HG03457 (cell line): ENCODE measurements around the gene PARN.
"Not testable (repeated sequence)": the region's sequence is repeated elsewhere in the genome, so short reads cannot be mapped to it uniquely, and the experiment has no call there.

Experiments
- ATAC-seq: cut with Tn5 transposase; IDR thresholded peaks from one replicate; pipeline ENCODE4 v1.9.1; 2021; ENCODE audit warnings: moderate number of reproducible peaks; ENCODE audit not compliant: unreplicated experiment

Gene PARN

GRCh38 chr16:14632693-14633569, 2.9 kb upstream of the PARN start, which contains the start of gene BFAR:
BFAR (plus strand) TSS chr16:14632951; CDS start chr16:14644347, 11,396 bp downstream.
- ATAC-seq, result peak; percentile 59

- ATAC-seq, result not testable (repeated sequence)
These were observed 715 bp upstream of the PARN start for GRCh38 chr16:14630620-14631330.

GRCh38 chr16:14629612-14629918, 495 bp downstream of the PARN start:
- ATAC-seq, result no peak

GRCh38 chr16:14628806-14629611, 1.1 kb downstream of the PARN start:
- no peak for ATAC-seq

- no peak for ATAC-seq
These were observed 3.0 kb downstream of the PARN start for GRCh38 chr16:14627078-14627477.

GRCh38 chr16:14618566-14618965, 11.5 kb downstream of the PARN start:
- no peak for ATAC-seq

DNA sequence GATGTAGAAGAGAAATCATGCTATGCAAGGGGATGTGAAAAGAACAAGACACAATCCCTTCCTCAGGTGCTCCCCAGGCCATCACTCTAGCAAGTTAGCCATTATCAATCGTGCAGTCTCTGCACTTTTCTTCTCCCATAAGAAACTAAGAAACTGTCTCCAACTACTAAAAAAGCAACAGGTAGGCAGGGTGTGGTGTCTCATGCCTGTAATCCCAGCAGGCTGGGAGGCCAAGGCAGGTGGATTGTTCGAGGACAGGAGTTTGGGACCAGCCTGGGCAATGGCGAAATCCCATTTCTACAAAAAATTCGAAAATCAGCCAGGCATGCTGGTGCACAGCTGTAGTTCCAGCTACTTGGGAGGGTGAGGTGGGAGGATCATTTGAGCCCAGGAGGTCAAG, 13.8 kb downstream of the PARN start:
- no peak for ATAC-seq

GRCh38 chr16:14613991-14614390, 16.1 kb downstream of the PARN start:
- ATAC-seq, result no peak

DNA sequence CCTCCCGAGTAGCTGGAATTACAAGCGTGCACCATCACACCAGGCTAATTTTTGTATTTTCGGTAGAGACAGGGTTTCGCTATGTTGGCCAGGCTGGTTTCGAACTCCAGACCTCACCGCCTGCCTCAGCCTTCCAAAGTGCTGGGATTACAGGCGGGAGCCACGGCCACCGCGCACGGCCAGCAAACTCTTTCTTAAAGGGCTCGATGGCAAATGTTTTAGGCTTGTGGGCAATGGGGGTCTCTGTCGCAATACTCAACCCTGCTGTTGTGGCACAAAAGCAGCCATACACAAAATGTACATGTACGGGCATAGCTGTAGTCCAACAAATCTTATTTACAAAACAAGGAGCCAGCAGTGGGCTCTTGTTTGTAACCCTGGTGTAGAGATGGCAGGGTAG, 18.4 kb downstream of the PARN start:
- ATAC-seq, result no peak

DNA sequence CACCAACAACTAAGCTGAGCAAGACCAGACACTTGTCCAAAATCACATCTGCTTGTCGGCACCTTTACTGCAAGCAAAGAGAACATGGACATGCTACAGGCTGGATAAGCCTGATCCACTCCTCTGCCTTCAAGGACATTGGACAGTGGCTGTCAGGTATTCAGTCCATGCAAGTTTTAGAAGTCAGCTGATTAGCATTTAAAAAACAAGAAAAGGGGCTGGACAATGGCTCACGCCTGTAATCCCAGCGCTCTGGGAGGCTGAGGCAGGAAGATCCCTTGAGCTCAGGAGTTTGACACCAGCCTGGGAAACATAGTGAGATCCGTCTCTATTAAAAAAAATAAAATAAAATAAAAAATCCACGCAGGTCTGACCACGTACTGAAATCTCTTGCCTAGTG, 20.3 kb downstream of the PARN start:
- ATAC-seq, result no peak

GRCh38 chr16:14608604-14609003, 21.5 kb downstream of the PARN start:
- no peak for ATAC-seq

- ATAC-seq, result no peak
These were observed 21.9 kb downstream of the PARN start for GRCh38 chr16:14608111-14608566.

DNA sequence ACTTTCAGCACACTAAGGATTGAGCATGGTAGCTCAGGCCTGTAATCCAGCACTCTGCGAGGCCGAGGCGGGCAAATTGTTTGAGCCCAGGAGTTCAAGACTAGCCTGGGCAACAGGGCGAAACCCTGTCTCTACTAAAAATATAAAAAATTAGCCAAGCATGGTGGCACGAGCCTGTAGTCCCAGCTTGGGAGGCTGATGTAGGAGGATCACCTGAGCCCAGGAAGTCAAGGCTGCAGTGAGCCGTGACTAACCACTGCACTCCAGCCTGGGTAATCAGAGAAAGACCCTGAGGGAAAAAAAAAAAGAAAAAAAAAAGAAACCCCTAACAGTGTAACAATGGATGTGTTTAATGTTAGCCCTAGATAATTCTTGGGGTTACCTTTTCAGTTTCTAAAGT, 24.0 kb downstream of the PARN start:
- ATAC-seq, result no peak

DNA sequence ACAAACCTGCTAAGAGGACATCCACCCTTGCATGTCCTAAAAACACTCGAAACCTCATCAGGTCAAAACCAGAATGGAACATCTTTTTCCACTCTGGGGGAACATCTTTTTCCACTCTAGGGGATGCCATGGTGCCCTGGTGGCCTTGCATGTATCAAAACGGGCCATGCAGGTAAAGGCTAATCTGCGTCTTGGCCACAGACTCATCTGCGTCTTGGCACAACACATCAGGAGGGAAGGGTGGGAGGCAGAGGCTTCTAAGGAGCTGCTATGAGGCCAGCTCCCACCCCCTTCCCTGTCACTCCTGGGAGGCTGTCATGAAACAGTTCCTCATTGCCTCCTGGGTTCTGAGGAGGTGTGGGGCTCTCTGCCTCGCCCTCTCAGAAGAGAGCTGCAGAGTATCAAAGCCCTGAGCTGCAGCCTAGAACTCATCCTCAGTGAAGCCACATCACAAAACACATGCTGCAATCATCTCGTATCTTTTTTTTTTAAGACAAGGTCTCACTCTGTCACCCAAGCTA, 27.6 kb downstream of the PARN start:
- no peak for ATAC-seq

DNA sequence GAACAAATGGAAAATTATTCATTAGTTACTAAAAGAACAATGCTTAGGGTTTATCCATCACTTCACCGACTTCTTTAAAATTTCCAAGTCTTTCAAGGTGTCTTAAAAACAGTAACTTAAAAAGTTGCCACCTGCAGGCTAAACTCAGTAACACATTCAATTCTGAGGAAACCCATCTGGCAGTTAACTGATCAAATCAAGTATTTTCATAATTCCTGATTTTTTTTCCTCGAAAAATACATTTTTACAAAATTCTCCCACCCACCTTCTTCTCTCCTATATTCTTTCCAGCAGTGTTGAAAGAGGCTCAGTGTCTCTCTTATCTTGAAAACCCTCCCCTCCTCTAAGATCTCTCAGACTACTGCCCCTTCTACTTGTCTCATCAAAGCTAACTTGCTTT, 29.9 kb downstream of the PARN start:
- no peak for ATAC-seq

DNA sequence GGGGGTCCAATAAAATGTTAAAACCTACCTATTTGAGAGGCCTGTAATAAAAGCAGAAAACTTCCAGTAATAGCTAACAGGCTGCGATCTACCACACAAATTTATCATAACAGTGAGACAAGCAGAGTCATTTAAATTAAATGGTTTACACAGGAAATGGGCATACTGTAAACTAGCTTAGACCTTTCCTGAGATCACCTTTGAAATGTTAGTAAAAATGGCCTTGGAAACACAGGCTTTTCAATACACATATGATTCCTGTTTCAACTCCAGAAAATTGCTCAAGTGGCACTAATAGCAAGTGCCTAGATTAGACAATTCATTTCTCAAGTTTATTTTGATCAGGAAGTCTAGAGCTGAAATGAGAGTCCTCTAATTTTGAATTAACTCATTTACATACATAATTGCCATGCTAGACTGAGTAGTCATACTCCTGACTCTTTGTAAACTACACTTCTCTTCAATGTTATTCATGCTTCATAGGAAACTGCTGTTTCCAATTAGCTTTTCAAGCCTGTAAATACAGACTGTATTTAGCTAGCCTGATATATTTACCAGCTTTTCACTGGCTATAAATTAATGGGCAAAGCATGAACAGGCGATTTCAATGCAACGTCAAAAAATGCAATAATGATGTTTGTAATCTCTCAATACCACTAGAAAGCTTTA, 43.3 kb downstream of the PARN start:
- no peak for ATAC-seq

DNA sequence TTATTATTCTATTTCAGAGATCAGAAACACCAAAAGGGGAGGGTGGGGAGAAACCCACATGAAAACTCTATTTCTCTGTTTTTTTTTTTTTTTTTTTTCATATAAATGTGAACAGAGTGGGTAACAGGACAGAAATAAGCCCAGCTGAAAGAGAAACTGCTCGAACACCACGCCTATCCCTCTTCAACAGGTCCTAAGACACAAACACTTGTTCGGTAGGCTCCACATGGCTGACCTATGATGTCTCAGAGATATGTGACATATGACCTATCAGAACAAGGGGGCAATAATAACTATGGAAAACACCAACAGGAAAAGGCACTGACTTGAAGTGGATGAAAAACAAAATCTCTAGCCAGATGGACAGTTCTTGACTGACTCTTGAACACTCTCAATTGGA, 44.8 kb downstream of the PARN start:
- ATAC-seq, result no peak

DNA sequence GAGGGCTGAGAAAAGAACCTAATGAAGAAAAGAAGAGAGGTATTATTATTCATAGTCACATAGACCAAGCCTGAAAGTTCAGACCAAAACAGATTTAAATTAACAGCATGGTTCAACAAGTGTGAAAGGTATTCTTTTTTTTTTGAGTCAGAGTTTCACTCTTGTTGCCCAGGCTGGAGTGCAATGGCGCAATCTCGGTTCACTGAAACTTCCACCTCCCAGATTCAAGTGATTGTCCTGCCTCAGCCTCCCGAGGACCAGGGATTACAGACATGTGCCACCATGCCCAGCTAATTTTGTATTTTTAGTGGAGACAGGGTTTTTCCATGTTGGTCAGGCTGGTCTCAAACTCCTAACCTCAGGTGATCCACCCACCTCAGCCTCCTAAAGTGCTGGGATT, 49.1 kb downstream of the PARN start:
- ATAC-seq, result not testable (repeated sequence)

- ATAC-seq, result no peak
These were observed 50.8 kb downstream of the PARN start for GRCh38 chr16:14579266-14579665.

DNA sequence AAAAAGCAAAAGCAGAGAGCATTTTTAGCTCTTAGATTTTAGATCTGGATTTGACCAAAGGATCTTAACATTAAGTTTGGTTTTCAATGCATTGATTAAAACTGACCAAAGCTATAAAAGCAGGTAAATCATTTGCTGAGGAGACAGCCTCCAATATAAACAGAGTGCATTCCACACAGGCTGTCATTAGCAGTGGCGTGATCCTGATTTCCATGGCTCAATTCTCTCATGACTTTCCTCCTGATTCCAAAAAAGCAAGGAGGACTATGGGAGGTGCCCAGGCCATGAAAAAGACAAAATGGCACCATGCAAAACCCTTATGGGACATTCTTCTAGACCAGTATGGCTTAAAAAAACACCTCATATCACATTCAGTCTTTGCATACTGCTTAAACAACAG, 53.5 kb downstream of the PARN start:
- no peak for ATAC-seq

- ATAC-seq, result no peak
These were observed 54.0 kb downstream of the PARN start for GRCh38 chr16:14576069-14576468.
